H1 (cell line): Measurements from ENCODE around the gene DNAL1. TPM values are rescaled to one million over a fixed set of nuclear protein-coding genes. Genes with fewer than 3 reads are reported as not detected.

Experiments
- CTCF ChIA-PET: fragments of 300-600 bp; sonication (Branson Sonifier 250); formaldehyde crosslinking; loops from one replicate; lab custom pipeline; 2021; ENCODE audit not compliant: partially characterized antibody; lab: Charles Lee
- POLR2A ChIA-PET: fragments of 300-600 bp; sonication (Branson Sonifier 250); formaldehyde crosslinking; loops from one replicate; lab custom pipeline; 2021; ENCODE audit warnings: inconsistent platforms; ENCODE audit not compliant: partially characterized antibody; lab: Charles Lee
- DNase-seq, 2 experiments: peaks; one replicate each; pipeline versions ENCODE4 v3.0.0 to v3.0.0-alpha.2; 2010 to 2022; ENCODE audit warnings: low spot score in 2 of 2, low read depth in 1 of 2, mixed read lengths in 1 of 2
- FAIRE-seq: peaks from 2 replicates; lab custom pipeline; 2011; peaks lifted over from hg19 to GRCh38; lab: Jason Lieb, UNC
- H2AFZ ChIP-seq: 2 replicates; pipeline ENCODE4 v1.8.1; 2012; ENCODE audit warnings: low read length, inconsistent platforms
- H2AK5ac ChIP-seq: 2 replicates; pipeline ENCODE4 v1.6.1; 2013; ENCODE audit warnings: low read depth, low read length
- H2BK120ac ChIP-seq: replicated peaks from 2 replicates; pipeline ENCODE3; 2013; ENCODE audit warnings: low read depth, low read length, inconsistent platforms
- H2BK12ac ChIP-seq: 2 replicates; pipeline ENCODE4 v1.6.1; 2013; ENCODE audit warnings: low read depth, low read length
- H2BK15ac ChIP-seq: 2 replicates; pipeline ENCODE4 v1.6.1; 2013; ENCODE audit warnings: low read length
- H2BK20ac ChIP-seq: 2 replicates; pipeline ENCODE4 v1.6.1; 2013; ENCODE audit warnings: low read length
- H2BK5ac ChIP-seq: 2 replicates; pipeline ENCODE4 v1.6.1; 2013; ENCODE audit warnings: low read depth, low read length
- H3K14ac ChIP-seq: 2 replicates; pipeline ENCODE4 v1.6.1; 2013; ENCODE audit warnings: inconsistent platforms; ENCODE audit not compliant: insufficient read length
- H3K18ac ChIP-seq: 2 replicates; pipeline ENCODE4 v1.6.1; 2013; ENCODE audit warnings: low read length; ENCODE audit errors: extremely low read depth
- H3K23ac ChIP-seq: 2 replicates; pipeline ENCODE4 v1.6.1; 2013; ENCODE audit warnings: inconsistent platforms; ENCODE audit not compliant: insufficient read length
- H3K23me2 ChIP-seq: 2 replicates; pipeline ENCODE4 v1.6.1; 2013; ENCODE audit warnings: low read depth, low read length
- H3K27ac ChIP-seq: 2 replicates; pipeline ENCODE4 v1.6.1; 2011; ENCODE audit warnings: low read depth, low read length, inconsistent platforms
- H3K27me3 ChIP-seq, 4 experiments: replicated peaks in 1 of 4; 1 replicate in 1 of 4; 2 replicates in 3 of 4; pipeline versions ENCODE4 v1.6.1 to v1.8.1; 2011 to 2013; ENCODE audit warnings: low read length in 3 of 4, mild to moderate bottlenecking in 3 of 4, inconsistent platforms in 2 of 4, mixed read lengths in 2 of 4, moderate library complexity in 1 of 4; ENCODE audit not compliant: control insufficient read depth in 3 of 4, insufficient read depth in 3 of 4; ENCODE audit errors: extremely low read depth in 1 of 4
- H3K36me3 ChIP-seq, 4 experiments: 2 replicates each; pipeline versions ENCODE4 v1.6.1 to v1.8.1; 2011 to 2013; ENCODE audit warnings: mild to moderate bottlenecking in 4 of 4, low read length in 3 of 4, moderate library complexity in 2 of 4, control low read depth in 1 of 4, inconsistent platforms in 1 of 4; ENCODE audit not compliant: insufficient read depth in 4 of 4, control insufficient read depth in 2 of 4
- H3K4ac ChIP-seq: replicated peaks from 2 replicates; pipeline ENCODE3; 2013; ENCODE audit warnings: low read length, low read depth, mixed read lengths, inconsistent platforms; ENCODE audit not compliant: insufficient read length
- H3K4me1 ChIP-seq, 4 experiments: replicated peaks in 1 of 4; 1 replicate in 1 of 4; 2 replicates in 3 of 4; pipeline versions ENCODE4 v1.6.1 to v1.8.1; 2011 to 2013; ENCODE audit warnings: low read length in 3 of 4, inconsistent platforms in 2 of 4, mixed read lengths in 1 of 4; ENCODE audit not compliant: insufficient read depth in 4 of 4, control insufficient read depth in 3 of 4
- H3K4me2 ChIP-seq, 2 experiments: 2 replicates each; pipeline versions ENCODE4 v1.6.1 to v1.8.1; 2011 to 2013; ENCODE audit warnings: low read depth in 2 of 2, low read length in 2 of 2, control low read depth in 1 of 2, inconsistent platforms in 1 of 2, mild to moderate bottlenecking in 1 of 2; ENCODE audit not compliant: insufficient read depth in 1 of 2
- H3K4me3 ChIP-seq, 4 experiments: fragments of 200-600, 300-600 bp in 1 of 4; sonication (generic), shearing (Covaris generic), sonication (Bioruptor Twin) in 1 of 4; 2 replicates each; pipeline versions ENCODE4 v1.5.1 to v1.8.1; 2011 to 2016; ENCODE audit warnings: low read length in 4 of 4, low read depth in 3 of 4, control low read depth in 2 of 4, inconsistent platforms in 2 of 4, mild to moderate bottlenecking in 2 of 4, mixed read lengths in 1 of 4, moderate library complexity in 1 of 4; ENCODE audit not compliant: insufficient read depth in 2 of 4; ENCODE audit errors: extremely low read depth in 1 of 4
- H3K56ac ChIP-seq: replicated peaks from 2 replicates; pipeline ENCODE3; 2013; ENCODE audit warnings: low read depth, mild to moderate bottlenecking, mixed read lengths, low read length, inconsistent platforms; ENCODE audit not compliant: insufficient read length
- H3K79me1 ChIP-seq: 2 replicates; pipeline ENCODE4 v1.6.1; 2013; ENCODE audit warnings: low read depth, low read length, control low read depth
- H3K79me2 ChIP-seq, 2 experiments: 2 replicates each; pipeline versions ENCODE4 v1.6.1 to v1.8.1; 2012 to 2013; ENCODE audit warnings: low read length in 2 of 2, mild to moderate bottlenecking in 2 of 2, inconsistent platforms in 1 of 2; ENCODE audit not compliant: insufficient read depth in 2 of 2, control insufficient read depth in 1 of 2
- H3K9ac ChIP-seq, 4 experiments: replicated peaks in 1 of 4; 1 replicate in 1 of 4; 2 replicates in 3 of 4; pipeline versions ENCODE4 v1.6.1 to v1.8.1; 2011 to 2013; ENCODE audit warnings: low read depth in 3 of 4, low read length in 3 of 4, control low read depth in 2 of 4, mild to moderate bottlenecking in 2 of 4, moderate library complexity in 2 of 4, inconsistent platforms in 1 of 4; ENCODE audit errors: extremely low read depth in 1 of 4
- H3K9me3 ChIP-seq, 2 experiments: 2 replicates each; pipeline versions ENCODE4 v1.6.1 to v1.8.1; 2012 to 2013; ENCODE audit warnings: mild to moderate bottlenecking in 2 of 2, moderate library complexity in 2 of 2, control low read depth in 1 of 2, inconsistent platforms in 1 of 2, low read depth in 1 of 2, low read length in 1 of 2, mixed read lengths in 1 of 2; ENCODE audit not compliant: insufficient read depth in 2 of 2
- H4K20me1 ChIP-seq, 2 experiments: replicated peaks in 1 of 2; 2 replicates each; pipeline versions ENCODE3 to v1.8.1; 2011 to 2013; ENCODE audit warnings: inconsistent platforms in 2 of 2, low read length in 2 of 2, mild to moderate bottlenecking in 1 of 2; ENCODE audit not compliant: insufficient read depth in 2 of 2, control insufficient read depth in 1 of 2
- H4K5ac ChIP-seq: 2 replicates; pipeline ENCODE4 v1.6.1; 2013; ENCODE audit warnings: low read length, low read depth, mixed read lengths, inconsistent platforms; ENCODE audit not compliant: insufficient read length
- H4K8ac ChIP-seq: 2 replicates; pipeline ENCODE4 v1.8.0; 2013; ENCODE audit warnings: mild to moderate bottlenecking, moderate library complexity, low read length, inconsistent platforms; ENCODE audit not compliant: insufficient read depth; ENCODE audit errors: extremely low read depth
- H4K91ac ChIP-seq: replicated peaks from 2 replicates; pipeline ENCODE3; 2013; ENCODE audit warnings: low read length, mixed read lengths, inconsistent platforms; ENCODE audit not compliant: insufficient read length
- CBX5 ChIP-seq: fragments of 300-800, 300-1000 bp; sonication (generic); IDR thresholded peaks from 2 replicates; pipeline ENCODE4 v1.7.1; 2016; ENCODE audit warnings: antibody characterized with exemption, low read length, low read depth
- RFX5 ChIP-seq: IDR thresholded peaks from 2 replicates; pipeline ENCODE4 v1.6.1; 2011; ENCODE audit warnings: low read depth, low read length, improper control_type of control experiment, borderline replicate concordance
- RNF2 ChIP-seq: fragments of 200-900, 300-1000 bp; sonication (generic); IDR thresholded peaks from 2 replicates; pipeline ENCODE4 v1.7.1; 2016; ENCODE audit warnings: borderline replicate concordance, low read depth, mild to moderate bottlenecking, antibody characterized with exemption, low read length; ENCODE audit not compliant: poor library complexity, severe bottlenecking; ENCODE audit errors: missing control alignments
- SIRT6 ChIP-seq: IDR thresholded peaks from one replicate; pipeline ENCODE4 v1.7.1; 2012; ENCODE audit warnings: low read length, inconsistent platforms
- SRF ChIP-seq: IDR thresholded peaks from 2 replicates; pipeline ENCODE4 v1.6.1; 2011; ENCODE audit warnings: mild to moderate bottlenecking, low read depth, low read length, moderate library complexity
- USF2 ChIP-seq: IDR thresholded peaks from 2 replicates; pipeline ENCODE4 v1.6.1; 2011; ENCODE audit warnings: low read length, improper control_type of control experiment
- WGBS, 2 experiments: shearing (Covaris generic) in 1 of 2; methylation state at CpG; one replicate each; pipeline versions ENCODE4 v1.1.6 to v1.1.7; 2013 to 2015; ENCODE audit warnings: low lambda C conversion rate in 2 of 2, mixed read lengths in 2 of 2, inconsistent platforms in 1 of 2, low coverage in 1 of 2, missing lambda C conversion rate in 1 of 2; ENCODE audit not compliant: insufficient replicate concordance in 2 of 2, insufficient coverage in 1 of 2, insufficient read length in 1 of 2; ENCODE audit errors: extremely low coverage in 1 of 2, missing lambda C conversion rate in 1 of 2; 5-methylcytosine and 5-hydroxymethylcytosine counted together
- polyA plus RNA-seq, 7 experiments: library from polyadenylated mRNA; depleted of rRNA in 3 of 7; stranded (reverse) in 5 of 7; unstranded in 2 of 7; fragments of >200 nt in 5 of 7; fragments of 200-250 nt in 2 of 7; gene quantifications; 1 replicate in 5 of 7; 2 replicates in 1 of 7; 4 replicates in 1 of 7; pipeline versions ENCODE4 v1.2.1 to v1.2.3, GENCODE V29; 2011 to 2013; ENCODE audit warnings: missing spikeins in 2 of 7, mixed read lengths in 2 of 7
- total RNA-seq: library from RNA; stranded (reverse); fragmentation: NEBNext Ultra II Directional; extraction: Animal tissue kit (Norgen Biotek cat#: 25700); gene quantifications from 2 replicates; pipeline ENCODE4 v1.2.1, GENCODE V29; 2021

DNAL1 gene
- total and polyA plus RNA-seq, 2 of the 8 experiments (the other 6 are each of a cell fraction or from before 2014, with no cell fraction given), result 2.8 to 16.8 TPM

- H3K4me1 ChIP-seq, result no peaks in the 10 kb centered on the region
- peaks cover 3 to 6% of the 10 kb centered on the region in 2 experiments; a peak in 1 of 4 replicates for H3K9me3 ChIP-seq
- POLR2A ChIA-PET, result no interaction called here
- H4K91ac ChIP-seq, result no peak overlapping the region
- no peaks in the 10 kb centered on the region for H3K36me3 ChIP-seq
- peaks cover 4% of the 10 kb centered on the region; the same call in 1 of the 2 replicates for H3K23me2 ChIP-seq
- H3K14ac ChIP-seq, result no peak overlapping the region
- H3K56ac ChIP-seq, result no peak overlapping the region
- H2AFZ ChIP-seq, result no peak overlapping the region
- no peak overlapping the region for H3K27ac ChIP-seq
- no peak for DNase-seq
- H3K79me1 ChIP-seq, result no peaks in the 10 kb centered on the region
- no peak overlapping the region for H4K5ac ChIP-seq
- H2BK15ac ChIP-seq, result no peak overlapping the region
- no peak overlapping the region for H4K8ac ChIP-seq
- H3K4ac ChIP-seq, result no peak overlapping the region
- no peak for FAIRE-seq
- H4K20me1 ChIP-seq, result no peaks in the 10 kb centered on the region
- CTCF ChIA-PET, result interaction anchor here (1.0 kb wide), 1 partner anchor 22 kb away, joined by 3 read pairs; no protein-coding TSS in a partner anchor
- no peak overlapping the region for H2BK20ac ChIP-seq
- H2BK5ac ChIP-seq, result no peak overlapping the region
- 0 out of 2 replicates have a peak, but pooled peaks have one; percentile 33 for TF ChIP-seq USF2
- TF ChIP-seq RFX5, result no peak
- no peak for TF ChIP-seq SIRT6
- TF ChIP-seq SRF, result no peak
- TF ChIP-seq RNF2, result no peak
- TF ChIP-seq CBX5, result no peak
- no peak overlapping the region for H3K4me3 ChIP-seq
- H3K79me2 ChIP-seq, result no peaks in the 10 kb centered on the region
- H3K4me2 ChIP-seq, result no peak overlapping the region
- WGBS, 2 experiments, result 82% methylated on average over 2 of the region's 2 CpGs; no CpG with 5 or more reads in 1 of the 2 experiments
- H3K23ac ChIP-seq, result no peak overlapping the region
- H2BK120ac ChIP-seq, result no peak overlapping the region
- H2BK12ac ChIP-seq, result no peak overlapping the region
- no peak overlapping the region for H3K9ac ChIP-seq
- no peak overlapping the region for H3K18ac ChIP-seq
- H2AK5ac ChIP-seq, result no peak overlapping the region
- H3K27me3 ChIP-seq, result peaks cover 0 to 24% (median 10%) of the 10 kb centered on the region in 4 experiments; a peak in 5 of 7 replicates
These were observed 34.1 kb upstream of the DNAL1 start for GRCh38 chr14:73610687-73611086.
